ENCODE data around the gene MYBBP1A.

The MYBBP1A gene

DNA sequence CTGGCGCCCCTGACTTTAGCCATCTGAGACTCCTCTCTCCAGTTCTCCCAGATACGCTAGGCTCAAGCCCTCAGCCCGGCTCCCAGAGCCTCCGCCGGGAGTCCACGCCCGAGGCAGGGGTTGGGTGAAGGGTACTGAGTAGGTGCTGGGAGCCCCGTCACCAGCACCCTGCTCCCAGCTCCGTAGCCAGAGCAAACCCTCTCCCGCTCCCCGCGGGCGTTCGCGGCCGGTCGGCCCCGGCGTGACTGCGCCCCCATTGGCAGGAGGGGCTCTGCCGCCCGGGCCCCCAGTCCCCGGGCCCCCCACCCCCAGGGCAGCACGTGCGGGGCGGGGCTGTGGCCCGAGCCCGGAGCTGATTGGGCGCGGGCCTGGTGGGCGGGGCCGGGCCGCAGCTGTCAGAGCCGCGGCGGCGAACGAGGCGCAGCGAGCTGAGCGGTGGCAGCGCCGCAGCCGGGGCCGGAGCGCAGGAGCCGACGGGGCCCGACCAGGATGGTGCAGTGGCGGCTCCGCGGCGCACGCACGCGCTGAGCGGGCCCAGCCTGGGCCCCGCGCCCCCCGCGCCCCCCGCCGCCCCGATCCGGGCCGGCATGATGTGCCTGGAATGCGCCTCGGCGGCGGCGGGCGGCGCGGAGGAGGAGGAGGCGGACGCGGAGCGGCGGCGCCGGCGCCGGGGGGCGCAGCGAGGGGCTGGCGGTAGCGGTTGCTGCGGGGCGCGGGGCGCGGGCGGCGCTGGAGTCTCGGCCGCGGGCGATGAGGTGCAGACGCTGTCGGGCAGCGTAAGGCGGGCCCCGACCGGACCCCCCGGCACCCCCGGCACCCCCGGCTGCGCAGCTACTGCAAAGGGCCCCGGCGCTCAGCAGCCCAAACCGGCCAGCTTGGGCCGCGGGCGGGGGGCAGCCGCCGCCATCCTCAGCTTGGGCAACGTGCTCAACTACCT lies 56.5 kb downstream of the MYBBP1A start, which contains the start of gene SPNS2:
SPNS2 (plus strand) TSS at position 421 of the 937 bp plus-strand sequence; CDS start at position 588, 167 bp downstream.
- peak; percentile 66 for DNase-seq

GRCh38 chr17:4497101-4497824 lies 57.9 kb downstream of the MYBBP1A start:
- no peak for DNase-seq

DNA sequence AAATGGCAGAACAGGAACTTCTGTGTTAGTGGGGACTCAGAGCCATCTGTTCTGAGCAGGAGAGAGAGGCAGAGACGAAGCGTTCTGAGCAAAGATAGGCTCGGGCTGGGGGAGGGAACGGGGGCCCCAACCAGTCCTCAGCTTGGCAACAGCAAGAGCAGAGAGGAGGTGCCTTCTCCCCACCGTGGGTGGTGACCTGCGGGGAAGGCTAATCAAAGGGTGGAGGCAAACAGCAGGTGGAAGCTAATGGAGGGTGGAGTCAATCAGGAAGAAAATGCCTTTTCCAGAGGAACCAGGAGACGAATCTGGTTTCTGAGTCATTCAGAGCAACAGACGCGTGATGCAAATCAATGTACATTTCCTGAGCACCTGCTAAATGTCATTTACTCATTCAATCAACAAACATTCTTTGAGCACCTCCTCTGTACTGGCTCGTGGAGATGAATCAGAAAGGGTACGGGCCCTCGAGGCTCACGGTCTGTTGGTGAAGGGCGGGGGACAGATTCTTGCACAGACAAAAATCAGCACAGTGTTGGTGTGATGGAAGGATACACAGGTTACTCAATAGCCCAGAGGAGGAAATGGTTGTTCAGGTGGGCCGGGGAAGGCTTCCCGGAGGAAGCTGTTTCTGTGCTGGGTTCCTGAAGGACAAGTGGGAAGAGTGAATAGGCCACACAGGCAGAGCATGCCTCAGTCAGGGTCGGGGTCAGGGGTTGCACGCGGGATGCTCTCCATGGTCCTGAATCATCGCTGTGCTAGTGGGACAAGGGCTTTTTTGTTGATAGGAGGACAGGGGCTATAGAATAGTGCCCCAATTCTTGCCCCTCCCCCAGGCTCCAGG lies 62.2 kb downstream of the MYBBP1A start:
- DNase-seq = no peak

DNA sequence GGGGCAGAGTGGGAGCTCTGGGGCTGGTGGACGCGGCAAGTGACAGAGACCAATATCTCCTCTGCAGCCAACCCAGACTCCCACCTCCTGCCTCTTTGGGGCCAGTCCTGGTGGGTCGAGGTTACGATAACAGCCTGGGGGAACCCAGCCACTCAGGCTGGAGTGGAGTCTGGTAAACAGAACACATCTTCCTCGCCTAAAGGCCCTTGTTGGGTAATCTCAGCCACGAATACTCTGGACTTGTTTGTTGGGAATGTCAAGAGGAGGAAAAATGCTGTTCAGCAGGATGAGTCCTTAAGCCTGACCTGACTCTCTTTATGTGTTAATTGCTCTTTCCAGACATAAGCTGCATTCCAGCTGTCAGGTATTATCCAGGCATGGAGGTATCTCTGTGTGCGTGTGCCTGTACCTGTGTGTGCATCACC lies 64.5 kb downstream of the MYBBP1A start:
- DNase-seq = no peak

- DNase-seq = no peak
Measured at GRCh38 chr17:4490109-4490591, 65.0 kb downstream of the MYBBP1A start.

- DNase-seq = no peak
Measured at GRCh38 chr17:4488989-4489595, 66.1 kb downstream of the MYBBP1A start.
